A549 (cell line): ENCODE measurements around the gene INHBE. TPM values are rescaled to one million over a fixed set of nuclear protein-coding genes. Genes with fewer than 3 reads are reported as not detected.
"Not testable (repeated sequence)": the region's sequence is repeated elsewhere in the genome, so short reads cannot be mapped to it uniquely, and the experiment has no call there.

Source experiments
- ATAC-seq, 2 experiments: fragments of 200-7000 bp in 1 of 2; fragments of >200 bp in 1 of 2; cut with Nextera tagmentation in 1 of 2; cut with Tn5 transposase in 1 of 2; 3 replicates each; pipeline versions ENCODE4 v1.8.0 to v1.9.1; 2018 to 2020; ENCODE audit warnings: mild to moderate bottlenecking in 1 of 2, moderate library complexity in 1 of 2
- CTCF ChIA-PET: fragments of 300-600 bp; sonication (Branson Sonifier 250); formaldehyde crosslinking; extraction: SDS; loops from one replicate; lab custom pipeline; 2021; ENCODE audit warnings: antibody characterized with exemption, inconsistent platforms; lab: Yijun Ruan, JAX
- POLR2A ChIA-PET: fragments of 350-600 bp; formaldehyde crosslinking; extraction: SDS; loops from one replicate; lab custom pipeline; 2021; ENCODE audit warnings: antibody characterized with exemption, inconsistent platforms; lab: Yijun Ruan, JAX
- DNase-seq, 2 experiments: peaks; one replicate each; pipeline versions ENCODE4 v3.0.0 to v3.0.0-alpha.2; 2011 to 2016; ENCODE audit warnings: low read depth in 1 of 2, low spot score in 1 of 2
- FAIRE-seq: peaks from 2 replicates; lab custom pipeline; 2011; peaks lifted over from hg19 to GRCh38; lab: Jason Lieb, UNC
- H3K27ac ChIP-seq, 2 experiments: fragments of >200 bp; sonication (Bioruptor Twin); formaldehyde crosslinking; 3 replicates each; pipeline ENCODE4 v1.5.1; 2016 to 2017
- H3K4me1 ChIP-seq: fragments of >200 bp; sonication (Bioruptor Twin); formaldehyde crosslinking; 3 replicates; pipeline ENCODE4 v1.6.1; 2016
- H3K4me2 ChIP-seq: fragments of >200 bp; sonication (Bioruptor Twin); formaldehyde crosslinking; 3 replicates; pipeline ENCODE4 v1.6.1; 2016
- H3K4me3 ChIP-seq: fragments of >200 bp; sonication (Bioruptor Twin); formaldehyde crosslinking; 3 replicates; pipeline ENCODE4 v1.5.1; 2016
- H3K9me3 ChIP-seq: fragments of >200 bp; sonication (Bioruptor Twin); formaldehyde crosslinking; 3 replicates; pipeline ENCODE4 v1.6.1; 2016
- CHD2 ChIP-seq: fragments of 150-350 bp; IDR thresholded peaks from 2 replicates; pipeline ENCODE4 v1.6.1; 2014; ENCODE audit warnings: low read length; ENCODE audit not compliant: partially characterized antibody
- CTCF ChIP-seq: fragments of >200 bp; sonication (Bioruptor Twin); formaldehyde crosslinking; IDR thresholded peaks from 3 replicates; pipeline ENCODE4 v1.5.1; 2016
- FOSB ChIP-seq: fragments of 250-450 bp; sonication (Bioruptor Pico); IDR thresholded peaks from 2 replicates; pipeline ENCODE4 v1.5.0; 2020; ENCODE audit warnings: mild to moderate bottlenecking, moderate library complexity
- FOXS1 ChIP-seq: fragments of 250-450 bp; sonication (Bioruptor Pico); IDR thresholded peaks from 2 replicates; pipeline ENCODE4 v1.5.0; 2020; ENCODE audit warnings: mild to moderate bottlenecking, moderate library complexity
- GATA3 ChIP-seq: IDR thresholded peaks from 2 replicates; pipeline ENCODE4 v1.6.1; 2012; ENCODE audit warnings: borderline replicate concordance
- HDAC2 ChIP-seq: fragments of 200-600 bp; sonication (generic); IDR thresholded peaks from 2 replicates; pipeline ENCODE4 v1.6.1; 2016
- HEYL ChIP-seq: fragments of 250-450 bp; sonication (Bioruptor Pico); IDR thresholded peaks from 2 replicates; pipeline ENCODE4 v1.8.0; 2021; ENCODE audit warnings: mild to moderate bottlenecking, moderate library complexity
- HOXB13 ChIP-seq: fragments of 250-450 bp; sonication (Bioruptor Pico); IDR thresholded peaks from 2 replicates; pipeline ENCODE4 v1.5.0; 2020; ENCODE audit warnings: low read depth, mild to moderate bottlenecking, moderate library complexity
- HOXB5 ChIP-seq: fragments of 250-450 bp; sonication (Bioruptor Pico); IDR thresholded peaks from 2 replicates; pipeline ENCODE4 v1.5.0; 2020; ENCODE audit warnings: mild to moderate bottlenecking, moderate library complexity
- JUNB ChIP-seq: fragments of >200 bp; sonication (Bioruptor Twin); formaldehyde crosslinking; IDR thresholded peaks from 2 replicates; pipeline ENCODE4 v1.6.1; 2016
- KDM1A ChIP-seq: fragments of 200-600 bp; sonication (generic); IDR thresholded peaks from 2 replicates; pipeline ENCODE4 v1.6.1; 2016; ENCODE audit warnings: low read depth, mild to moderate bottlenecking
- NPAS2 ChIP-seq: fragments of 250-450 bp; sonication (Bioruptor Pico); IDR thresholded peaks from 2 replicates; pipeline ENCODE4 v1.8.0; 2022; ENCODE audit warnings: mild to moderate bottlenecking, moderate library complexity, borderline replicate concordance
- PHF8 ChIP-seq: fragments of 200-600 bp; sonication (generic); IDR thresholded peaks from 2 replicates; pipeline ENCODE4 v1.6.1; 2016; ENCODE audit warnings: low read depth, mild to moderate bottlenecking, antibody characterized with exemption, moderate library complexity, borderline replicate concordance
- POLR2A ChIP-seq: IDR thresholded peaks from 2 replicates; pipeline ENCODE4 v1.6.1; 2012; ENCODE audit warnings: mild to moderate bottlenecking, low read length
- RFX5 ChIP-seq: fragments of 450-650 bp; IDR thresholded peaks from 2 replicates; pipeline ENCODE4 v1.7.1; 2014; ENCODE audit warnings: antibody characterized with exemption, mild to moderate bottlenecking, moderate library complexity
- SMC3 ChIP-seq: fragments of >200 bp; sonication (Bioruptor Twin); formaldehyde crosslinking; IDR thresholded peaks from 3 replicates; pipeline ENCODE4 v1.6.1; 2018; ENCODE audit warnings: inconsistent platforms
- TFCP2L1 ChIP-seq: fragments of 250-450 bp; sonication (Bioruptor Pico); IDR thresholded peaks from 2 replicates; pipeline ENCODE4 v1.5.0; 2021; ENCODE audit warnings: mild to moderate bottlenecking
- ZC3H11A ChIP-seq: fragments of 450-650 bp; IDR thresholded peaks from 2 replicates; pipeline ENCODE4 v1.6.1; 2014; ENCODE audit warnings: antibody characterized with exemption, mild to moderate bottlenecking
- ZNF302 ChIP-seq: fragments of 250-450 bp; sonication (Bioruptor Pico); IDR thresholded peaks from 2 replicates; pipeline ENCODE4 v1.9.0; 2021; ENCODE audit warnings: inconsistent platforms, mild to moderate bottlenecking, moderate library complexity
- ZSCAN20 ChIP-seq: fragments of 250-450 bp; sonication (Bioruptor Pico); IDR thresholded peaks from 2 replicates; pipeline ENCODE4 v1.8.0; 2022; ENCODE audit warnings: mild to moderate bottlenecking, moderate library complexity
- WGBS: methylation state at CpG from one replicate; pipeline ENCODE4 v1.1.6; 2017; ENCODE audit errors: missing lambda C conversion rate; 5-methylcytosine and 5-hydroxymethylcytosine counted together
- polyA plus RNA-seq, 4 experiments: library from polyadenylated mRNA; depleted of rRNA in 3 of 4; stranded (reverse); fragments of >200 nt; fragmentation: RNase III in 1 of 4; extraction: RNeasy Plus Mini Kit Qiagen cat#74134 plus additional on column Dnase treatment in 1 of 4; gene quantifications; 2 replicates in 3 of 4; 3 replicates in 1 of 4; pipeline ENCODE4 v1.2.3, GENCODE V29; 2011 to 2017
- TF ChIP-seq, protein P1 (sequence below): fragments of 200-600 bp; sonication (generic); IDR thresholded peaks from 2 replicates; pipeline ENCODE4 v1.6.1; 2016; ENCODE audit warnings: antibody characterized with exemption, mild to moderate bottlenecking, moderate library complexity
- TF ChIP-seq, protein P2 (sequence below): IDR thresholded peaks from 2 replicates; pipeline ENCODE4 v1.6.1; 2012; ENCODE audit warnings: low read depth, borderline replicate concordance
- TF ChIP-seq, protein P3 (sequence below): fragments of 150-350 bp; IDR thresholded peaks from 2 replicates; pipeline ENCODE4 v1.6.1; 2014; ENCODE audit warnings: low read depth, mild to moderate bottlenecking, low read length

Gene INHBE
- polyA plus RNA-seq, 2 of the 4 experiments (the other 2 are of a cell fraction), result 0.74 to 2.4 TPM

- no peak for TF ChIP-seq RFX5
Measured at GRCh38 chr12:57438400-57438799, 16.7 kb upstream of the INHBE start (continued).

GRCh38 chr12:57439762-57440266, 15.3 kb upstream of the INHBE start:
- ChIA-PET CTCF (interaction anchor here (1.3 to 7.8 kb wide), 3 partner anchors 14 to 197 kb away, joined by 3 to 74 read pairs (median 4); partner anchors contain the start of gene INHBE), POLR2A (no interaction called here)
- TF ChIP-seq GATA3, result no peak
- no peak for TF ChIP-seq RFX5
- no peak for TF ChIP-seq FOXS1 (CRISPR knock-in tag)
- no peak for TF ChIP-seq FOSB (CRISPR knock-in tag)
- TF ChIP-seq CHD2, result no peak
- TF ChIP-seq NPAS2 (CRISPR knock-in tag), result no peak
- TF ChIP-seq HOXB13 (CRISPR knock-in tag), result no peak
- no peak for TF ChIP-seq CTCF
- TF ChIP-seq HEYL (CRISPR knock-in tag), result no peak
- no peak for TF ChIP-seq SMC3
- no peak for TF ChIP-seq ZC3H11A
- TF ChIP-seq, protein P1, sequence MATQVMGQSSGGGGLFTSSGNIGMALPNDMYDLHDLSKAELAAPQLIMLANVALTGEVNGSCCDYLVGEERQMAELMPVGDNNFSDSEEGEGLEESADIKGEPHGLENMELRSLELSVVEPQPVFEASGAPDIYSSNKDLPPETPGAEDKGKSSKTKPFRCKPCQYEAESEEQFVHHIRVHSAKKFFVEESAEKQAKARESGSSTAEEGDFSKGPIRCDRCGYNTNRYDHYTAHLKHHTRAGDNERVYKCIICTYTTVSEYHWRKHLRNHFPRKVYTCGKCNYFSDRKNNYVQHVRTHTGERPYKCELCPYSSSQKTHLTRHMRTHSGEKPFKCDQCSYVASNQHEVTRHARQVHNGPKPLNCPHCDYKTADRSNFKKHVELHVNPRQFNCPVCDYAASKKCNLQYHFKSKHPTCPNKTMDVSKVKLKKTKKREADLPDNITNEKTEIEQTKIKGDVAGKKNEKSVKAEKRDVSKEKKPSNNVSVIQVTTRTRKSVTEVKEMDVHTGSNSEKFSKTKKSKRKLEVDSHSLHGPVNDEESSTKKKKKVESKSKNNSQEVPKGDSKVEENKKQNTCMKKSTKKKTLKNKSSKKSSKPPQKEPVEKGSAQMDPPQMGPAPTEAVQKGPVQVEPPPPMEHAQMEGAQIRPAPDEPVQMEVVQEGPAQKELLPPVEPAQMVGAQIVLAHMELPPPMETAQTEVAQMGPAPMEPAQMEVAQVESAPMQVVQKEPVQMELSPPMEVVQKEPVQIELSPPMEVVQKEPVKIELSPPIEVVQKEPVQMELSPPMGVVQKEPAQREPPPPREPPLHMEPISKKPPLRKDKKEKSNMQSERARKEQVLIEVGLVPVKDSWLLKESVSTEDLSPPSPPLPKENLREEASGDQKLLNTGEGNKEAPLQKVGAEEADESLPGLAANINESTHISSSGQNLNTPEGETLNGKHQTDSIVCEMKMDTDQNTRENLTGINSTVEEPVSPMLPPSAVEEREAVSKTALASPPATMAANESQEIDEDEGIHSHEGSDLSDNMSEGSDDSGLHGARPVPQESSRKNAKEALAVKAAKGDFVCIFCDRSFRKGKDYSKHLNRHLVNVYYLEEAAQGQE, result no peak
- TF ChIP-seq ZNF302 (CRISPR knock-in tag), result no peak
- Histone ChIP-seq H3K9me3 (peaks cover 15% of the 10 kb centered on the region), H3K4me2 (no peak overlapping the region), H3K4me3 (no peak overlapping the region), H3K27ac (no peak overlapping the region), H3K4me1 (no peaks in the 10 kb centered on the region)
- ATAC-seq, result no peak
- no peak for DNase-seq
- FAIRE-seq, result no peak
- WGBS, result 67% methylated on average over 4 of the region's 4 CpGs

- ATAC-seq, H3K4me1 ChIP-seq, FAIRE-seq, H3K4me2 ChIP-seq, DNase-seq, H3K4me3 ChIP-seq, H3K27ac ChIP-seq, POLR2A ChIA-PET: not testable (repeated sequence)
- CTCF ChIA-PET, result interaction anchor here (0.7 to 7.8 kb wide), 4 partner anchors 9 to 173 kb away, joined by 3 to 74 read pairs (median 4); partner anchors contain the start of gene INHBE
- peaks cover 15% of the 10 kb centered on the region for H3K9me3 ChIP-seq
- WGBS, result 24% methylated on average over 2 of the region's 2 CpGs
Measured at GRCh38 chr12:57441393-57441792, 13.7 kb upstream of the INHBE start.

- WGBS, result 93% methylated on average over 1 of the region's 1 CpG
- ChIA-PET CTCF (interaction anchor here (1.4 to 7.8 kb wide), 3 partner anchors 9 to 135 kb away, joined by 3 to 74 read pairs (median 4); partner anchors contain the start of gene INHBE), POLR2A (interaction anchor here (0.5 kb wide), 2 partner anchors 11 to 34 kb away, joined by 3 to 4 read pairs; no protein-coding TSS in a partner anchor)
- Histone ChIP-seq H3K4me3 (no peak overlapping the region), H3K9me3 (peaks cover 15% of the 10 kb centered on the region), H3K4me2 (no peak overlapping the region), H3K4me1 (no peaks in the 10 kb centered on the region), H3K27ac (no peak overlapping the region)
- FAIRE-seq, result no peak
- no peak for ATAC-seq
- no peak for DNase-seq
- TF ChIP-seq NPAS2 (CRISPR knock-in tag) (no peak), KDM1A (no peak), ZSCAN20 (no peak), JUNB (no peak), HDAC2 (no peak), POLR2A (no peak), HOXB5 (CRISPR knock-in tag) (no peak), CHD2 (no peak), TFCP2L1 (no peak), PHF8 (no peak)
- TF ChIP-seq, protein P2, sequence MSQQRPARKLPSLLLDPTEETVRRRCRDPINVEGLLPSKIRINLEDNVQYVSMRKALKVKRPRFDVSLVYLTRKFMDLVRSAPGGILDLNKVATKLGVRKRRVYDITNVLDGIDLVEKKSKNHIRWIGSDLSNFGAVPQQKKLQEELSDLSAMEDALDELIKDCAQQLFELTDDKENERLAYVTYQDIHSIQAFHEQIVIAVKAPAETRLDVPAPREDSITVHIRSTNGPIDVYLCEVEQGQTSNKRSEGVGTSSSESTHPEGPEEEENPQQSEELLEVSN, result no peak
- TF ChIP-seq, protein P3, sequence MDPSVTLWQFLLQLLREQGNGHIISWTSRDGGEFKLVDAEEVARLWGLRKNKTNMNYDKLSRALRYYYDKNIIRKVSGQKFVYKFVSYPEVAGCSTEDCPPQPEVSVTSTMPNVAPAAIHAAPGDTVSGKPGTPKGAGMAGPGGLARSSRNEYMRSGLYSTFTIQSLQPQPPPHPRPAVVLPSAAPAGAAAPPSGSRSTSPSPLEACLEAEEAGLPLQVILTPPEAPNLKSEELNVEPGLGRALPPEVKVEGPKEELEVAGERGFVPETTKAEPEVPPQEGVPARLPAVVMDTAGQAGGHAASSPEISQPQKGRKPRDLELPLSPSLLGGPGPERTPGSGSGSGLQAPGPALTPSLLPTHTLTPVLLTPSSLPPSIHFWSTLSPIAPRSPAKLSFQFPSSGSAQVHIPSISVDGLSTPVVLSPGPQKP, result no peak
Measured at GRCh38 chr12:57441846-57442427, 13.2 kb upstream of the INHBE start.
